A673 (cell line): ENCODE data around the gene FHL1.

Experiments used
- CTCF ChIP-seq: fragments of 300-800, 200-600 bp; sonication (generic); conservative IDR thresholded peaks from 2 replicates; pipeline ENCODE4 v1.5.1; 2017; ENCODE audit warnings: low read depth, mild to moderate bottlenecking, antibody characterized with exemption, low read length, moderate library complexity, mixed read lengths
- EZH2 ChIP-seq: fragments of 200-600 bp; sonication (generic); IDR thresholded peaks from 2 replicates; pipeline ENCODE4 v1.6.1; 2017; ENCODE audit warnings: borderline replicate concordance, low read depth, mild to moderate bottlenecking, mixed read lengths, antibody characterized with exemption, low read length; ENCODE audit not compliant: poor library complexity, severe bottlenecking

GRCh38 chrX:136189222-136189621 lies 41.9 kb downstream of the FHL1 start:
- TF ChIP-seq CTCF (no peak), EZH2 (no peak)
